Suprapubic skin (tissue), 4 donors: ENCODE results near the gene MADCAM1.

ENCODE experiments used
- CTCF ChIP-seq, 2 donors: fragments of 200-600 bp in 1 of 2; fragments of 450-650 bp in 1 of 2; sonication (generic) in 1 of 2; IDR thresholded peaks; one replicate each; pipeline ENCODE4 v1.5.1; 2016 to 2019; ENCODE audit warnings: antibody characterized with exemption in 2 of 2, mild to moderate bottlenecking in 1 of 2, moderate library complexity in 1 of 2
- EP300 ChIP-seq: sonication (generic); formaldehyde crosslinking; IDR thresholded peaks from one replicate; pipeline ENCODE4 v1.6.1; 2017; ENCODE audit warnings: antibody characterized with exemption
- POLR2AphosphoS5 ChIP-seq, 3 donors: sonication (generic); formaldehyde crosslinking; IDR thresholded peaks; one replicate each; pipeline ENCODE4 v1.6.1; 2017; ENCODE audit warnings: antibody characterized with exemption in 3 of 3

DNA sequence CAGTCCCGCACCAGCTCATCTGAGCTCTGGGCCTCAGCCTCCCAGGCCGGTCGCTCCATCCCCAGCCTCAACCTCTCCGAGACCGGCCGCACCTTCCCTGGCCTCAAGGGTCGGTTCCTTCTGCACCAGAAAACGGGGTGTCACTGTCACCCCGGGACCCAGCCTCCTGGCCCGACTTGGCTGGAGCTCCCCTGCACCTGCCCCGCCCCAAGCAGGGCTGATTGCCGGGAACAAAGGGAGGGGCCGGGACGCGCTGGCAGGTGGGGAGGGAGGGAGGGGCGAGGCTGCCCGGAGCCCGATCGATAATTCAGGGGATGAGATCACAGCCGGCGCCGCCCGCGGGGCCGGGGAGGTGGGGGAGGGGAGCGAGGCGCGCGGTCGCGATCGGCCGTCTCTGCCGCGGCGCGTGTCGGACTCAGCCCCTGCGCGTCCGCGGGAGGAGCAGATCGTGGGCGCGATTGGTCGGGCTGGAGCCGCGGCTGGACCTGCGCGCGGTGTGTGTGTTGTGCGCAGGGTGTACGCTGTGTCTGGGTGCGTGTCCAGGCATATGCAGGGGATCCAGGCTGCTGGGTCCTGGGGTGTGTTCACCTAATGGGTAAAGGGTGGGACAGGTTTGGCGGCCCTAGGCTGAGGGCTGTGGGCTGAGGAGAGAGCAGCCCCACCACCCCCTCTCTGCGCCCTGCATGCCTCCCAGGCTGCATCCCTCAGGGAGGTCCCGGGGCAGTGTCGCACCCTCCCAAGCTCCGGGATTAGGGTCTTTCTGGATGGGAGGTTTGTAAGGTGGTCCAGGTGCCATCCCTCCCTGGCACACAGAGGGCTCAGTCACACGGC is 34.4 kb upstream of the MADCAM1 start:
- TF ChIP-seq POLR2AphosphoS5 (IDR thresholded peaks at IDR 0.05) (no peak), CTCF (IDR thresholded peaks at IDR 0.05) (no peak), EP300 (no peak)
